Measurements from ENCODE around the gene FTO. TPM values are rescaled to one million over a fixed set of nuclear protein-coding genes. Genes with fewer than 3 reads are reported as not detected.
"Not testable (repeated sequence)": the region's sequence is repeated elsewhere in the genome, so short reads cannot be mapped to it uniquely, and the experiment has no call there.

The FTO gene
- polyA plus RNA-seq, 3 donors, result 15.9 to 37.9 (median 25.5) TPM

- 75 to 84% (median 83%) methylated on average over 7 of the region's 7 CpGs for WGBS, 3 donors
- H3K27ac ChIP-seq (ENCODE audit: low read depth, low read length), result no peak overlapping the region
Measured at GRCh38 chr16:53837426-53837825, 133.5 kb downstream of the FTO start.

- H3K27ac ChIP-seq (ENCODE audit: low read depth, low read length), result no peak overlapping the region
- WGBS, 3 donors, result 86 to 95% (median 92%) methylated on average over 2 of the region's 2 CpGs
Measured at GRCh38 chr16:53839150-53839549, 135.2 kb downstream of the FTO start.

DNA sequence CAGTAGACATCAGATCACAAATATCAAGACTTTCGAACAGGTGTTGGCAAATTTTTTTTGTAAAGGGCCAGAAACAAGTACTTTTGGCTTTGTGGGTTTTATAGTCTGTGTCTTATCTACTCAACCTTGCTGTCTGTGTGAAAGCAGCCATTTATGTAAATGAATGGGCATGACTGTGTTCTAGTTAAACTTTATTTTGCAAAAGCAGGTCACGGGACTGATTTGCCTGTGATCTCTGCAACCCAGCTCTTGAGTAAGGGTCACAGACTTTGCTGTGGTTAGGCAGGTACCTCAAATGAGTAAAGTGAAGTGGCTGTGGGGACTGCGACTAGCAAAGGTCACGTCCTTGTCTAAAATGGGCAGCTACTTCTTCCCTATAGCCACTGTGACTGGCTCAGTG is 136.5 kb downstream of the FTO start:
- 59 to 71% (median 70%) methylated on average over 4 of the region's 4 CpGs for WGBS, 3 donors
- H3K27ac ChIP-seq (ENCODE audit: low read depth, low read length), result no peak overlapping the region

GRCh38 chr16:53841884-53842283 is 137.9 kb downstream of the FTO start:
- H3K27ac ChIP-seq (ENCODE audit: low read depth, low read length), result no peak overlapping the region
- WGBS, 3 donors, result 70 to 82% (median 71%) methylated on average over 2 of the region's 2 CpGs

GRCh38 chr16:53843084-53843483 is 139.1 kb downstream of the FTO start:
- no peak overlapping the region for H3K27ac ChIP-seq (ENCODE audit: low read depth, low read length)
- WGBS, 3 donors, result 89 to 97% (median 93%) methylated on average over 1 of the region's 1 CpG

DNA sequence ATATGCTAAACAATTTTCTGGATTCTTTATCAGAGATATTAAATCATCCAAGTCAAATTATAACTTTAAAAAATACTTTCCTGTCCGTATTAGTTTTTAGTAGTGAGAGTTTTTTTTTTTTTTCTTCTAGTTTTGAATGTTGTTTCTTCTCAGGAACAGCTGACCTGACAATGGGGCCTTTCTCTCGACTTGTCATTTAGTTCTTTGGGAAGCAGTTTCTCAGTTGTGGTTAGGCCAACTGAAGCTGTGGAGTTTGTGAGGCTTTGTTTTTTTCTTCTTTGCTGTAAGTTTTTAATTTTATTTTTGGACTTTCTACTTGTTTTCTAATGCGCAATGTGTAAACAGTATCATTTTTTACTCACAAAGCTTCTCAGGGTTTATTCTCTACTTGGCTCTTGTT is 140.8 kb downstream of the FTO start:
- WGBS, 3 donors, result 80 to 93% (median 85%) methylated on average over 3 of the region's 3 CpGs
- H3K27ac ChIP-seq (ENCODE audit: low read depth, low read length), result no peak overlapping the region

DNA sequence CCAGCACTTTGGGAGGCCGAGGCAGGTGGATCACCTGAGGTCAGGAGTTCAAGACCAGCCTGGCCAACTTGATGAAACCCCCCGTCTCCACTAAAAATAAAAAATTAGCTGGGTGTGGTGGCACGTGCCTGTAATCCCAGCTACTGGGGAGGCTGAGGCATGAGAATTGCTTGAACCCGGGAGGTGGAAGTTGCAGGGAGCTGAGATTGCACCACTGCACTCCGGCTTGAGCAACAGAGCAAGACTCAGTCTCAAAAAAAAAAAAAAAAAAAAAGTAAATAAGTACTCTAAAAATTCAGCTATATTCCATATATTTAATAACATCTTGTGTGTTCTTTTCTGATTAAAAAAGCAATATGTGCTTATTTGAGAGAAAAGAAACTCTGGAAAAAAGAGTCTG is 142.6 kb downstream of the FTO start:
- not testable (repeated sequence) for H3K27ac ChIP-seq (ENCODE audit: low read depth, low read length)
- 70 to 95% (median 72%) methylated on average over 5 of the region's 5 CpGs for WGBS, 3 donors

DNA sequence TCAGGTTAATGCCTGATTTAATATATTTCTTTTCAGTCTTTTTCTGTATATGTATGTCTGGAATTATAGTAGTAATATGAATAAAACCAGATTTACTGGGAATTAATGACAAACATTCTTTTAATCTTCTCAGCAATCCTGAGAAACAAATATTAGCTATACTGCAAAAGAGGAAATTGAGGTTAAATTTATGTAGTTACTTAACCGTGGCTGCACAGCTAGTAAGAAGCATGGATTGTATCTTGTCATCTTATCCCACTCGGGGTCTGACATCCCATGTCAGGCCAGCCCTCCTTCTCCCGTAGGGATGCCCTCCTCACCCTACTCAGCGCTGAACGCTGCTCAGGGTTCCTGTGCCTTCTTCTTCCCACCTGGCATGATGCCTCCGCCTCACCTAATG is 143.0 kb downstream of the FTO start:
- no peak overlapping the region for H3K27ac ChIP-seq (ENCODE audit: low read depth, low read length)
- 75 to 93% (median 78%) methylated on average over 6 of the region's 6 CpGs for WGBS, 3 donors

- WGBS, 3 donors, result 59 to 73% (median 64%) methylated on average over 3 of the region's 3 CpGs
- no peak overlapping the region for H3K27ac ChIP-seq (ENCODE audit: low read depth, low read length)
Measured at GRCh38 chr16:53848277-53848942, 144.5 kb downstream of the FTO start.

DNA sequence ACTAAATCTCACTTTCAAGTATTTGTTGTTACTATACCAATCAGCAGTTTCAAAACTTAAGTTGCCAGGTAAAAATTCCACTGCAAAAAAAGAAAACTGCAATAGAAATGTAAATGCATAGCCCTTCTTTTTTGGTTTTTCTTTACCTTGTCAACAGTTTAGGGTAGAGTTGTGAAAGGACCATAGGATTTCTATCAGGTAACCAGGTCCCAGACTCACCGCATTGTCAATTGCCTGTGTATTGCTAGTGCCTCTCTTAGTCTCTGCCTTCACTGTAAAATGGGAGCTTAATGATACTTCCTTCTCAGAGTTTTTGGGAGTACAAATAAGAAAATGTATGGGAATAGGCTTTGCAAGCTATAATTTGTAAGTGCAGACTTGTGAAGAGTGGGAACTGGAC is 145.0 kb downstream of the FTO start:
- WGBS, 3 donors, result 94 to 98% (median 96%) methylated on average over 1 of the region's 1 CpG
- no peak overlapping the region for H3K27ac ChIP-seq (ENCODE audit: low read depth, low read length)

GRCh38 chr16:53849585-53849984 is 145.6 kb downstream of the FTO start:
- 87 to 96% (median 89%) methylated on average over 1 of the region's 1 CpG for WGBS, 3 donors
- H3K27ac ChIP-seq (ENCODE audit: low read depth, low read length), result no peak overlapping the region

DNA sequence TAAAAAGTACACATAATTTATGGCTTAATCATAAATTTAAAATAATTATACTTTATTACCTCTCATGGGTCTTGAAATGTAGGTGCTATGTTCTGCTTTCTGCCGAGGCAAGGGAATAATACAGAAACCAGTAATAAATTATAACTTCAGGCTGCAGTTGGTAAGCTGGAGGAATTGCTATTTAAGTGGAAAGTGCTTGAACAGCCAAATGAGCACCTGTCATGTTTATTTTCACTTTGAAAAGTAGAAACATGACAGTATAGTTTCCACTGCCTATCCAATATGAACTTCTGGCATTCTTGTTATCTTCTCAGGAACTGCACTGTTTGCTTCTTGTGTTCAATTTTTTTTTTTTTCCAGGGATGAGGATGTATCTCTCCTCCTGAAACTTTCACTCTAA is 146.0 kb downstream of the FTO start:
- 35 to 50% (median 48%) methylated on average over 1 of the region's 1 CpG for WGBS, 3 donors
- H3K27ac ChIP-seq (ENCODE audit: low read depth, low read length), result no peak overlapping the region

- 87 to 92% (median 90%) methylated on average over 6 of the region's 6 CpGs for WGBS, 3 donors
- no peak overlapping the region for H3K27ac ChIP-seq (ENCODE audit: low read depth, low read length)
Measured at GRCh38 chr16:53852678-53853077, 148.7 kb downstream of the FTO start.

- H3K27ac ChIP-seq (ENCODE audit: low read depth, low read length), result no peak overlapping the region
Measured at GRCh38 chr16:53855056-53855455, 151.1 kb downstream of the FTO start.

DNA sequence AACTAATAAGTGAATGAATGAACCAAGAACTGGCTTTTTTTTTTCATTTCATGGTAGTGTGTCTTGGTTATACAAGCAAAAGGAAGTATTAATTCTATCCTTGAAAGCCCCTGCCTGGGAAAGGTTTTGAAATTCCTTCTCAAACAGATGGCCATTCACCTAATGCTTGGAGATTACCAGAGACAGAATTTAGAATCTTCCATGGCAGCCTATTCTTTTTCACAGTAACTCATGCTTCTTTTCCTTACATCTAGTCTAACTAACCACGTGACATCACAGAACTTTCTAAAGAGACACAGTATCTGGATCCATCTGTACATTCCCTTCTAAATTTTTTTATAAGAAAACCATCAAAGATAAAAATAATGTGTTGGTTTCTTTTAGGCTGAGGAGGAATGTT is 151.6 kb downstream of the FTO start:
- no peak overlapping the region for H3K27ac ChIP-seq (ENCODE audit: low read depth, low read length)
- 95 to 100% (median 97%) methylated on average over 1 of the region's 1 CpG for WGBS, 3 donors

DNA sequence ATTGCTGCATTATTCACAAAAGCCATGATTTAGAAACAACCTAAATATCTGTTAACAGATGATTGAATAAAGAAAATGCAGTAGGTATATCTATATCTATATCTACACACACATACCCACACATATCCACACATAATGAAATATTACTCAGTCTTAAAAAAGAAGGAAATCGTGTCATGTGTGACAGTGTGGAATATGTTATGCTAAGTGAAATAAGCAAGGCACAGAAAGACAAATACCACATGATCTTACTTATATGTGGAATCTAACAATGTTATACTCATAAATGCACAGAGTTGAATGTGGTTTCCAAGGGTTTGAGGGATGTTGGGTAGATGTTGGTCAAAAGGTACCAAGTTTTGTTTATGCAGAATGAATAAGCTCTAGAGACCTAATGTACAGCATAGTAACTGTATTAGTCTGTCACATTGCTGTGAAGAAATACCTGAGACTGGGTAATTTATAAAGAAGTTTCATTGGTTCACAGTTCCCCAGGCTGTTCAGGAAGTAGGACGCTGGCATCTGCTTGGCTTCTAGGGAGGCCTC is 156.1 kb downstream of the FTO start:
- no peak overlapping the region for H3K27ac ChIP-seq (ENCODE audit: low read depth, low read length)
- 96 to 100% (median 99%) methylated on average over 2 of the region's 2 CpGs for WGBS, 3 donors

DNA sequence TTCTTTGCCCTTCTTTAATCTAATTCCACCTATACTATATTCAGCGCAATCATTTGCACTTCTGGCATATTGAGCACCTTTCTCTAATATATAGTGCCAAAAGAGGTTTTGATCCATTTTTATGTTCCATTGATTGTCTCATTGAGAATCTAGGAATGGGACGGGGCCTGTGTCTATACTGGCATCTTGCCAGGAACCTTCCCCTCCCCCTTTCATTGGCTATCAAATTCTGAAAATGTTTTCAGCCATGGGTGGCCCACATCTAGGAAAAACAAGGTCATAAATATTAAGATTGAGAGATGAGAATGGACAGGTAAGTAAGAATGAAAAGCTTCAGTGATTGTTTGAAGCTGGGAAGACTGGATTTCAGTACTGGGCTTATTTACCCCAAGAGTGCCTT is 159.9 kb downstream of the FTO start:
- no peak overlapping the region for H3K27ac ChIP-seq (ENCODE audit: low read depth, low read length)
- 89 to 97% (median 96%) methylated on average over 2 of the region's 2 CpGs for WGBS, 3 donors

DNA sequence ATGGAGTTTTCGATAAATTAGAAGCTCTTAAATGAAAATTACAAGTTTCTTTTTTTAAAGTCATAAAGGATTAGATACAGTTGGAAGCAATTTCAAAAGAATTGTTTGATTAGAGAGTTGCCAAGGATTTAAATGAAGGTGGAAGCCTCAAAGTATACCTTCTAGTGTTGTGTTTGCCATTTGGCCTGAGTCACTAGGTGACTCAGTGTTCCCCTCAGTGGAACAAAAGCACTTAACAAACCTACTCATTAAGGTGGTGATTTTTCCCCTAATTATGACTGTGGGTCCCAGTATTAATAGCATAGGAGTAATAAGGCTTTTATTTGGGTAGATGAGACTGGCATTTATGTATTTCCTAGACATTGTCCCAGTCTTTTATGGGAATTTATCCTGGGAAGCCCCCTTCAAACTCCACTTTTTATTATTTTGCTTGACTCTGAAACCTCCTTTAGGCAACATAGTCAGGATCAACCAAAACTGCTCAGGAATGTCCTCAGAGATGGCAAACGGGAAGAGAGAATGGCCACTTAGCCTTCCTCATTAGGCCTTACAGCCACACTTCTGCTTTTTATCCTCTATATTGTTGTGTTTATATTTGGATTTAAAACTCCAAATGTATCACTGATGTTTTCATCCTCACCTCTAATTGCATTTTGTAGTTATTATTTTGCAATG is 161.0 kb downstream of the FTO start:
- H3K27ac ChIP-seq (ENCODE audit: low read depth, low read length), result no peak overlapping the region
- 75 to 84% (median 80%) methylated on average over 2 of the region's 2 CpGs for WGBS, 3 donors

DNA sequence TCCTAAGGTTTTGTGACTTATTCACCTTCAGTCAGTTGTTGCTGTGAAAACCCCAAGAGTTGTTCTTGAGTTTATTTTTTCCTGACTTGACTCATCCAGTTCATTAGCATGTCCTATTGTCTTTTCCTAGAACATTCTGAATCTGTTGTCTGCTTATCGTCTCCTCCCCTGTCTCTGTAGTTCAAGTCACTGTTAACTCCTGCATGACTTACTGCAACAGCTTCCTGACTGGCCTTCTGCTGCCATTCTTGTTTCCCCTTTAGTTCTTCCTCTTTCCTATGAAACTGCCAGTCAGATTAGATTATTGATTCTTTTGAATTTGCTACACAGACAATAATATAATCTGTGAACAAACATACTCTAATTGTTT is 161.5 kb downstream of the FTO start:
- no peak overlapping the region for H3K27ac ChIP-seq (ENCODE audit: low read depth, low read length)

GRCh38 chr16:53866520-53866919 is 162.6 kb downstream of the FTO start:
- H3K27ac ChIP-seq (ENCODE audit: low read depth, low read length), result no peak overlapping the region
- 87 to 97% (median 94%) methylated on average over 1 of the region's 1 CpG for WGBS, 3 donors

More for the DNA sequence above, 161.5 kb downstream of the FTO start:
- 3 to 52% (median 14%) methylated on average over 1 of the region's 1 CpG for WGBS, 3 donors

All from adipose tissue (tissue), 3 donors.